Peyer's patch (tissue), 4 donors: Measurements from ENCODE around the gene ACCSL. TPM values are rescaled to one million over a fixed set of nuclear protein-coding genes. Genes with fewer than 3 reads are reported as not detected.
A peak's percentile ranks its signal among the peaks of the same experiment; 100 is the strongest.

Source experiments
- DNase-seq, 3 donors: peaks; one replicate each; pipeline ENCODE4 v3.0.0-alpha.2; 2017 to 2019
- H3K27ac ChIP-seq, 4 donors: fragments of 200-600 bp; sonication (generic); one replicate each; pipeline ENCODE4 v1.5.1; 2016 to 2019
- H3K27me3 ChIP-seq, 2 donors: fragments of 200-600 bp; sonication (generic); one replicate each; pipeline ENCODE4 v1.5.1; 2019
- H3K36me3 ChIP-seq, 3 donors: fragments of 200-600 bp; sonication (generic); one replicate each; pipeline ENCODE4 v1.5.1; 2016 to 2019
- H3K4me1 ChIP-seq, 4 donors: fragments of 200-600 bp; sonication (generic); one replicate each; pipeline ENCODE4 v1.5.1; 2016 to 2019
- H3K4me3 ChIP-seq, 4 donors: fragments of 200-600 bp; sonication (generic); 1 replicate in 3 of 4; 2 replicates in 1 of 4; pipeline ENCODE4 v1.5.1; 2016 to 2019; ENCODE audit warnings: mild to moderate bottlenecking in 1 of 4
- H3K9me3 ChIP-seq, 4 donors: fragments of 200-600 bp; sonication (generic); one replicate each; pipeline ENCODE4 v1.5.1; 2016 to 2019; ENCODE audit warnings: mild to moderate bottlenecking in 1 of 4
- POLR2A ChIP-seq, 2 donors: fragments of 450-650 bp; IDR thresholded peaks; one replicate each; pipeline ENCODE4 v1.5.1; 2017; ENCODE audit warnings: antibody characterized with exemption in 2 of 2, mild to moderate bottlenecking in 2 of 2, moderate library complexity in 2 of 2
- total RNA-seq, 4 donors: library from RNA; depleted of rRNA; stranded (reverse); fragments of >200 nt; gene quantifications; one replicate each; pipeline ENCODE4 v1.1.0, GENCODE V29; 2016
- TF ChIP-seq, protein P1 (sequence below), 6 experiments: fragments of 450-650 bp in 4 of 6; fragments of 200-600 bp in 2 of 6; sonication (generic) in 1 of 6; IDR thresholded peaks; one replicate each; pipeline ENCODE4 v1.5.1; 2017 to 2019; ENCODE audit warnings: antibody characterized with exemption in 6 of 6, mild to moderate bottlenecking in 3 of 6, moderate library complexity in 1 of 6

The ACCSL gene
- total RNA-seq: not detected

DNA sequence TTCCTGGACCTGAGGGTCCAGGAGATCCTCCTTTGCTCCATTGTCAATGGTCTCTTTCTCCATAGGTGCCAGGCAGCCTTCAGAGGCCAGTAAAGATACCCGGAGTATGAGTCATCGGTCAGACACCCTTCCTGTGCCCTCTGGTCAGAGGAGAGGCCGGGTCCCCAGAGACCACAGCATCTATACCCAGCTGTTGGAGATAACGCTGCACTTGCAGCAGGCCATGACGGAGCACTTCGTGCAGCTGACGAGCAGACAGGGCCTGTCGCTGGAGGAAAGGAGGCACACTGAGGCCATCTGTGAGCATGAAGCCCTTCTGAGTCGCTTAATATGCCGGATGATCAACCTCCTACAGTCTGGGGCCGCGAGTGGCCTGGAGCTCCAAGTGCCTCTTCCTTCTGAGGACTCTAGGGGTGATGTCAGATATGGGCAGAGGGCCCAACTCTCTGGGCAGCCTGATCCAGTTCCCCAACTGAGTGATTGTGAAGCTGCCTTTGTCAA is at the start of gene ACCSL:
Gene ACCSL (plus strand): TSS at position 51 of the 501 bp plus-strand sequence. CDS start 56 bp downstream, at position 107.
- TF ChIP-seq POLR2A (IDR thresholded peaks at IDR 0.05): no peak
- TF ChIP-seq, protein P1, sequence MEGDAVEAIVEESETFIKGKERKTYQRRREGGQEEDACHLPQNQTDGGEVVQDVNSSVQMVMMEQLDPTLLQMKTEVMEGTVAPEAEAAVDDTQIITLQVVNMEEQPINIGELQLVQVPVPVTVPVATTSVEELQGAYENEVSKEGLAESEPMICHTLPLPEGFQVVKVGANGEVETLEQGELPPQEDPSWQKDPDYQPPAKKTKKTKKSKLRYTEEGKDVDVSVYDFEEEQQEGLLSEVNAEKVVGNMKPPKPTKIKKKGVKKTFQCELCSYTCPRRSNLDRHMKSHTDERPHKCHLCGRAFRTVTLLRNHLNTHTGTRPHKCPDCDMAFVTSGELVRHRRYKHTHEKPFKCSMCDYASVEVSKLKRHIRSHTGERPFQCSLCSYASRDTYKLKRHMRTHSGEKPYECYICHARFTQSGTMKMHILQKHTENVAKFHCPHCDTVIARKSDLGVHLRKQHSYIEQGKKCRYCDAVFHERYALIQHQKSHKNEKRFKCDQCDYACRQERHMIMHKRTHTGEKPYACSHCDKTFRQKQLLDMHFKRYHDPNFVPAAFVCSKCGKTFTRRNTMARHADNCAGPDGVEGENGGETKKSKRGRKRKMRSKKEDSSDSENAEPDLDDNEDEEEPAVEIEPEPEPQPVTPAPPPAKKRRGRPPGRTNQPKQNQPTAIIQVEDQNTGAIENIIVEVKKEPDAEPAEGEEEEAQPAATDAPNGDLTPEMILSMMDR (IDR thresholded peaks at IDR 0.05): no peak
- peaks cover 0 to 5% (median 0%) of the 10 kb centered on the region in 4 donors for H3K4me1 ChIP-seq
- no peak within 1 kb of the TSS for H3K27ac ChIP-seq

DNA sequence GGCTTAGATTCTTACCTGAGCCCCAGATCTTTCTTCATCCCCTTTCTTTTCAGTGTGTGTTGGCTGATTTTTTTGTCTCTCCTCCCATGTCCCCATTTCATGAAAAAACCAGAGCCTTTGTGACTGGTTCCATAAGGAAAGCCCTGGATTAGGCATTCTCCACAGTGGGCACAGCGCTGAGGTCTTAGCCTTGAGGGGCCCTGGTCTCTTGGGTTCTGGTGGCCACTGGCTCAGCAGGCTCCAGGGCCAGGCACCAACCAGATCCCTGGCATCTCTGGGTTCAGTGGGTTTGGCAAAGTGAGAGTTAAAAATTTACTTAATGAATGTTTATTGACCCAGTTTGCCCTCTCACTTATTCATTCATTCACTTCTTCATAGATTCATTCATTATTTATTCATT is 49.5 kb upstream of the ACCSL start:
- Histone ChIP-seq H3K27me3 (no peaks in the 10 kb centered on the region), H3K9me3 (no peaks in the 10 kb centered on the region), H3K27ac (no peak overlapping the region), H3K4me1 (peaks cover 0 to 2% (median 0%) of the 10 kb centered on the region in 4 donors), H3K36me3 (no peaks in the 10 kb centered on the region), H3K4me3 (no peak overlapping the region)
- TF ChIP-seq, protein P1 (IDR thresholded peaks at IDR 0.05): no peak
- DNase-seq: no peak

More for the DNA sequence above, at the start of gene ACCSL:
- Histone ChIP-seq H3K36me3 (no peaks in the 10 kb centered on the region), H3K9me3 (no peaks in the 10 kb centered on the region), H3K27me3 (no peaks in the 10 kb centered on the region), H3K4me3 (no peak within 1 kb of the TSS)
- DNase-seq: no peak

DNA sequence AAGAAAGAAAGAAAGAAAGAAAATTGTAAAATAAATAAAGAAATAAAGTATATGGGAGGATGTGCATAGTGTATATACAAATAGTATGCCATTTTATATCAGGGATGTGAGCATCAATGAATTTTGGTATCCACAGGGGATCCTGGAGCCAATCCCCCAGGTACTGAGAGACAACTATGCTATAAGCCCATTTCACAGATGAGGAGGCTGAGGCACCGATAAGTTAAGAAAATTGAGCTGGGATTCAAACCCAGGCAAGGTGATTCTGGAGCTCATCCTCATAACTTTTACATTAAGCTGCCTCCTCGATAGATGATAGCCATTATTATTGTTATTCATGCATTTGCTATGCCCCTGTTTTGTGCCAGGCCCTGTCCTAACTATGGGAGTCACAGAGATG is 47.0 kb upstream of the ACCSL start:
- Histone ChIP-seq H3K9me3 (no peaks in the 10 kb centered on the region), H3K4me1 (no peaks in the 10 kb centered on the region), H3K27ac (no peak overlapping the region), H3K27me3 (no peaks in the 10 kb centered on the region), H3K4me3 (no peak overlapping the region), H3K36me3 (no peaks in the 10 kb centered on the region)
- TF ChIP-seq POLR2A (IDR thresholded peaks at IDR 0.05): no peak
- TF ChIP-seq, protein P1 (IDR thresholded peaks at IDR 0.05): no peak
- no peak for DNase-seq

DNA sequence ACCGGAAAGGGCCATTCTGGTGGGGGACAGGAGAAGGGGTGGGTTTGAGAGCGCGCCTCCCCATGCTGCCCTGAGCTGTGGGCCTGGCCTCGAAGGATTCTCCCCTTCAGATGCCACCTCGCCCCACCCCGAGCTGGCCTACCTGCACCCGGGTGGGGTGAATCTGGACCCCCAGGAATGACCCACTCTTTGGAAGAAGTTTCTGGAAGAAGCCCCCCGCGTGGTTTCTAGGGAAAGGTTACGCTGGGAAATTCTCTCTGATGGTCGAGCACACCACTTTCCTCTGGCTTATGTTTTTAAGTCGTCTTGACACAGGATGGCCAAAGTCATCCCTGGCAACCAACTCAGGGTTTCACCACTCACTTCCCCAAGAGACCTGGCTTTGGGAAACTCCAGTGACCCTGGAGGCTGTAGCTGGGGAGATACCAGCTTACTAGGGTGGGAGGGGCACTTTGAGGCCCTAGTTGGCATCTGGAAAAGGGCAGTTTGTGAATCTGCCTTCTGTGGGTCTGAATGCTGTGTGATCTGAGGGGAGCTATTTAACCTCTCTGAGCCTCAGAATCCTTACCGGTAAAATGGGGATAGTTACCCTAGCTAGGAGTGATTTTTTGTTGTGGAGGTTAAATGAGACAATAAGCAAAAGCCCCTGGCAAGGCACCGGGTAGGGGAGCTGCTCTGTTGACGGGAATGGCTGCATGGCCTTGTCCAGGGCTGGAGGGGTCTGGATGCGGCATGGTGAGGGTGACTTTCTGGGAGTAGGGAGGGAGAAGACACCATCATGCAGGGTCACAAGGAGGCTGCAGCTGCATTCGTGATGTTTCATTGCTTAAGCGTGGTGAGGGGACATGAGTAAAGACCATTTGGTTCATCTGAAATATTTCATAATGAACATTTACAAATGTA is 45.3 kb upstream of the ACCSL start:
- peak in 1 of 3 donors; percentile 25 for DNase-seq
- Histone ChIP-seq H3K27me3 (no peaks in the 10 kb centered on the region), H3K36me3 (no peaks in the 10 kb centered on the region), H3K4me3 (no peak overlapping the region), H3K4me1 (no peaks in the 10 kb centered on the region), H3K9me3 (no peaks in the 10 kb centered on the region), H3K27ac (no peak overlapping the region)
- TF ChIP-seq, protein P1 (IDR thresholded peaks at IDR 0.05): no peak
- TF ChIP-seq POLR2A (IDR thresholded peaks at IDR 0.05): no peak

DNA sequence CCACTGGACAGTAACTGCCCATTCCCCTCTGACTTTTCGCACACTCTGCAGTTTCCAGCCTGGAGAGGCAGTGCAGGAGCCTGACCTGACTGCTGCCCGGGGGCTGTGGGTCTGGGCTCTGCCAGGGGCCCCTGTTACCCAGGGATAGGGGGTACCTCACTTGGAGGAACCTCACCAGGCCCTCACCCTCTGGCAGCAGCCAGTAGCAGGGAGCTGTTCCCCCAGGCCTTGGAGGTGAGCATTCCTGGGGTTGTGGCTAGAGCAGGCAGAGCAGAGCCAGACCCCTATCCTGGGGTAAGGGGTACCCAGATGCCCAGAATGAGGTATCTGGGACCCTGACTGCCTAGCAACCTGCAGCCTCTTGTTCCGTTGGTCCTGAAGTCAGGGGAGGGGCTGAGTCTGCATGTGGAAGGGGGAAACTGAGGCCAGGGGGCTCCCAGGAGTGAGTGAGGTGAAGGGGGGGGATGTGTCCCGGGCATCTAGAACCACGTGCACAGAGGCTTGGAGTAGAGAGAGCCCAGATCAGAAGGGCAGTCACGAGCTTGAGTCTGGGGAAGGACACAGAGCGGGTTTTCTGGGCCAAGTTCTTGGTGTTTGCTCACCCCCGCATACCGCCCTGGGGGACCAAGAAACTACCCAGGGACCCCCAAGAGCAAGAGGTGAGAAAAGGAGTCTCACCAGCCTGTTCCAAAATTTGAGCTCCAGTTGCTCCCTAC is 43.9 kb upstream of the ACCSL start:
- no peak for TF ChIP-seq POLR2A (IDR thresholded peaks at IDR 0.05)
- TF ChIP-seq, protein P1 (IDR thresholded peaks at IDR 0.05): no peak
- Histone ChIP-seq H3K9me3 (no peaks in the 10 kb centered on the region), H3K27ac (no peak overlapping the region), H3K4me3 (no peak overlapping the region), H3K27me3 (no peaks in the 10 kb centered on the region), H3K4me1 (no peaks in the 10 kb centered on the region), H3K36me3 (no peaks in the 10 kb centered on the region)
- DNase-seq: peak in 1 of 3 donors; percentile 21
